Endodermal cell (in vitro differentiated cells): Measurements from ENCODE around the gene CALML4. TPM values are rescaled to one million over a fixed set of nuclear protein-coding genes. Genes with fewer than 3 reads are reported as not detected.
A peak's percentile ranks its signal among the peaks of the same experiment; 100 is the strongest.
"Not testable (repeated sequence)": the region's sequence is repeated elsewhere in the genome, so short reads cannot be mapped to it uniquely, and the experiment has no call there.

Experiments used
- DNase-seq: peaks from one replicate; pipeline ENCODE4 v3.0.0-alpha.2; 2017
- H3K27ac ChIP-seq: 2 replicates; pipeline ENCODE4 v1.5.1; 2013; ENCODE audit warnings: mild to moderate bottlenecking, low read depth, low read length, moderate library complexity
- H3K27me3 ChIP-seq: 2 replicates; pipeline ENCODE4 v1.6.1; 2013; ENCODE audit warnings: mild to moderate bottlenecking, low read length, moderate library complexity; ENCODE audit not compliant: insufficient read depth, control insufficient read depth, poor library complexity, severe bottlenecking
- H3K36me3 ChIP-seq: 2 replicates; pipeline ENCODE4 v1.7.0; 2013; ENCODE audit warnings: mild to moderate bottlenecking, low read length, moderate library complexity; ENCODE audit not compliant: control insufficient read depth, insufficient read depth
- H3K4me1 ChIP-seq: one replicate; pipeline ENCODE4 v1.7.0; 2013; ENCODE audit warnings: low read length; ENCODE audit not compliant: control insufficient read depth, insufficient read depth
- H3K4me3 ChIP-seq: 2 replicates; pipeline ENCODE4 v1.5.1; 2013; ENCODE audit warnings: mild to moderate bottlenecking, low read length, moderate library complexity
- H3K9ac ChIP-seq: 2 replicates; pipeline ENCODE4 v1.6.1; 2013; ENCODE audit warnings: mild to moderate bottlenecking, low read length, moderate library complexity; ENCODE audit not compliant: poor library complexity, severe bottlenecking; ENCODE audit errors: extremely low read depth
- H3K9me3 ChIP-seq: 2 replicates; pipeline ENCODE4 v1.6.1; 2013; ENCODE audit warnings: mild to moderate bottlenecking, low read length, moderate library complexity; ENCODE audit not compliant: control insufficient read depth
- H3K27ac Mint-ChIP-seq: 2 replicates; pipeline ENCODE4 v1.8.0; 2020; ENCODE audit warnings: mixed read lengths
- H3K27me3 Mint-ChIP-seq: 2 replicates; pipeline ENCODE4 v1.8.0; 2021; ENCODE audit warnings: mild to moderate bottlenecking, mixed read lengths; ENCODE audit not compliant: insufficient read depth
- H3K36me3 Mint-ChIP-seq: 2 replicates; pipeline ENCODE4 v1.8.0; 2020; ENCODE audit warnings: low read depth, mixed read lengths
- H3K4me1 Mint-ChIP-seq: 2 replicates; pipeline ENCODE4 v1.8.0; 2020; ENCODE audit warnings: mixed read lengths
- H3K4me3 Mint-ChIP-seq: 2 replicates; pipeline ENCODE4 v1.8.0; 2020; ENCODE audit warnings: mild to moderate bottlenecking, moderate library complexity, mixed read lengths
- H3K9me3 Mint-ChIP-seq: 2 replicates; pipeline ENCODE4 v1.8.0; 2020; ENCODE audit warnings: mild to moderate bottlenecking, mixed read lengths
- WGBS, 2 experiments: methylation state at CpG; one replicate each; pipeline versions ENCODE4 v1.1.5 to v1.1.7; 2013; ENCODE audit warnings: missing lambda C conversion rate in 2 of 2, mixed read lengths in 1 of 2; ENCODE audit not compliant: insufficient coverage in 1 of 2, insufficient read length in 1 of 2; 5-methylcytosine and 5-hydroxymethylcytosine counted together
- total RNA-seq, 2 donors: library from RNA; stranded (reverse); fragmentation: NEBNext Ultra II Directional in 1 of 2; extraction: Animal tissue kit (Norgen Biotek cat#: 25700) in 1 of 2; gene quantifications; 2 replicates in 1 of 2; 3 replicates in 1 of 2; pipeline ENCODE4 v1.2.1, GENCODE V29; 2021
- TF ChIP-seq, protein P1 (sequence below): fragments of 200-600 bp; sonication (generic); conservative IDR thresholded peaks from 2 replicates; pipeline ENCODE4 v1.5.0; 2021; ENCODE audit warnings: antibody characterized with exemption, mild to moderate bottlenecking

The CALML4 gene
- total RNA-seq, 2 donors from 2014 or later: 9.7 to 17.4 TPM

GRCh38 chr15:68203486-68203885, 1.6 kb downstream of the CALML4 start:
- Histone ChIP-seq H3K4me1 (peaks cover 13% of the 10 kb centered on the region), H3K4me3 (no peak overlapping the region), H3K27ac (no peak overlapping the region), H3K9me3 (no peaks in the 10 kb centered on the region), H3K36me3 (peaks cover 3% of the 10 kb centered on the region), H3K27me3 (no peaks in the 10 kb centered on the region), H3K9ac (no peak overlapping the region)
- no peaks in the 10 kb centered on the region for H3K9me3 Mint-ChIP-seq
- H3K27ac Mint-ChIP-seq: no peak overlapping the region
- peaks cover 1% of the 10 kb centered on the region for H3K36me3 Mint-ChIP-seq
- peaks cover 32% of the 10 kb centered on the region for H3K4me1 Mint-ChIP-seq
- TF ChIP-seq, protein P1, sequence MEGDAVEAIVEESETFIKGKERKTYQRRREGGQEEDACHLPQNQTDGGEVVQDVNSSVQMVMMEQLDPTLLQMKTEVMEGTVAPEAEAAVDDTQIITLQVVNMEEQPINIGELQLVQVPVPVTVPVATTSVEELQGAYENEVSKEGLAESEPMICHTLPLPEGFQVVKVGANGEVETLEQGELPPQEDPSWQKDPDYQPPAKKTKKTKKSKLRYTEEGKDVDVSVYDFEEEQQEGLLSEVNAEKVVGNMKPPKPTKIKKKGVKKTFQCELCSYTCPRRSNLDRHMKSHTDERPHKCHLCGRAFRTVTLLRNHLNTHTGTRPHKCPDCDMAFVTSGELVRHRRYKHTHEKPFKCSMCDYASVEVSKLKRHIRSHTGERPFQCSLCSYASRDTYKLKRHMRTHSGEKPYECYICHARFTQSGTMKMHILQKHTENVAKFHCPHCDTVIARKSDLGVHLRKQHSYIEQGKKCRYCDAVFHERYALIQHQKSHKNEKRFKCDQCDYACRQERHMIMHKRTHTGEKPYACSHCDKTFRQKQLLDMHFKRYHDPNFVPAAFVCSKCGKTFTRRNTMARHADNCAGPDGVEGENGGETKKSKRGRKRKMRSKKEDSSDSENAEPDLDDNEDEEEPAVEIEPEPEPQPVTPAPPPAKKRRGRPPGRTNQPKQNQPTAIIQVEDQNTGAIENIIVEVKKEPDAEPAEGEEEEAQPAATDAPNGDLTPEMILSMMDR: no peak
- DNase-seq: no peak
- no peaks in the 10 kb centered on the region for H3K27me3 Mint-ChIP-seq
- no peak overlapping the region for H3K4me3 Mint-ChIP-seq
- WGBS, 2 experiments: 93 to 100% methylated on average over 4 to 5 of the region's 5 CpGs

DNA sequence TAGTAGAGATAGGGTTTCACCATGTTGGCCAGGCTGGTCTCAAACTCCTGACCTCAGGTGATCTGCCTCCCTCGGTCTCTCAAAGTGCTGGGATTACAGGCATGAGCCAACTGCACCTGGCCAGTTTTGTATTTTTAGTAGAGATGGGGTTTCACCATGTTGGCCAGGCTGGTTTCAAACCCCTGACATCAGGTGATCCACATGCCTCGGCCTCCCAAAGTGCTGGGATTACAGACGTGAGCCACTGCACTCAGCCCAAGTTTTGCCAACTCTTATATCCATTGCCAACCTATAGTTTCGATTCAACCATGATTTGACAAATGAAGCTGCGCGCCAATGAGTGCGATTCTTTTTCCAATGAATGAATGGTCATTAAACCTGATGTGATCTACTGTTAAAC, 2.1 kb downstream of the CALML4 start:
- H3K4me3 Mint-ChIP-seq, H3K27me3 Mint-ChIP-seq, H3K4me3 ChIP-seq, DNase-seq, H3K9me3 Mint-ChIP-seq, H3K9me3 ChIP-seq, H3K27me3 ChIP-seq, H3K36me3 ChIP-seq, H3K27ac Mint-ChIP-seq, H3K9ac ChIP-seq, H3K27ac ChIP-seq, H3K36me3 Mint-ChIP-seq: not testable (repeated sequence)
- peaks cover 13% of the 10 kb centered on the region for H3K4me1 ChIP-seq
- peaks cover 32% of the 10 kb centered on the region for H3K4me1 Mint-ChIP-seq
- 95 to 98% methylated on average over 7 of the region's 7 CpGs for WGBS, 2 experiments

DNA sequence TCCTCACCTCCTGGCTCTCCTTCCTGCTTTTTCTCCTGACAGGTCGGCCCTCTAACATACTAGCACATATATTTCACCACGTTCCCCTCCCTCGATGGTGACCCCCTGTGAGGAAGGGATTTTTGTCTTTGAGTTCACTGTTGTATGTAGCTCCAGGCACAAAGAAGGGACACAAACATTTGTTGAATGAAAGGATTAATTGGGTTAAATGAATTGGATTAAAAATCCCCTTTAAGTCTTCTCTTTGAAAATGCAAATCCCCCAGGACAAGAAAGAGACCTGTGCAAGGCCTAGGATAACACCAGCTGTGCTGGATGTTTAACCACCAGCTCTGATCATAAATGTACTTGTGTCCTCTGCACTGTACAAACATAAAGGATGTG, 3.3 kb downstream of the CALML4 start:
- Histone ChIP-seq H3K36me3 (no peaks in the 10 kb centered on the region), H3K4me1 (peaks cover 13% of the 10 kb centered on the region), H3K27ac (no peak overlapping the region), H3K27me3 (no peaks in the 10 kb centered on the region), H3K9ac (no peak overlapping the region), H3K4me3 (no peak overlapping the region), H3K9me3 (no peaks in the 10 kb centered on the region)
- Mint-ChIP-seq H3K4me1 (peaks cover 32% of the 10 kb centered on the region), H3K27ac (peak overlapping the region; percentile 57), H3K36me3 (no peaks in the 10 kb centered on the region), H3K9me3 (no peaks in the 10 kb centered on the region), H3K27me3 (no peaks in the 10 kb centered on the region), H3K4me3 (no peak overlapping the region)
- TF ChIP-seq, protein P1: no peak
- 41% methylated on average over 3 of the region's 3 CpGs; no CpG with 5 or more reads in 1 of the 2 experiments for WGBS, 2 experiments
- no peak for DNase-seq
